HG02798 (cell line): ENCODE measurements around the gene PRPH2.
"Not testable (repeated sequence)": the region's sequence is repeated elsewhere in the genome, so short reads cannot be mapped to it uniquely, and the experiment has no call there.

Source experiments
- ATAC-seq: cut with Tn5 transposase; IDR thresholded peaks from one replicate; pipeline ENCODE4 v1.9.1; 2021; ENCODE audit warnings: mild to moderate bottlenecking; ENCODE audit not compliant: unreplicated experiment, poor library complexity

Gene PRPH2

GRCh38 chr6:42744351-42744893 is 22.0 kb upstream of the PRPH2 start:
- ATAC-seq, result no peak

DNA sequence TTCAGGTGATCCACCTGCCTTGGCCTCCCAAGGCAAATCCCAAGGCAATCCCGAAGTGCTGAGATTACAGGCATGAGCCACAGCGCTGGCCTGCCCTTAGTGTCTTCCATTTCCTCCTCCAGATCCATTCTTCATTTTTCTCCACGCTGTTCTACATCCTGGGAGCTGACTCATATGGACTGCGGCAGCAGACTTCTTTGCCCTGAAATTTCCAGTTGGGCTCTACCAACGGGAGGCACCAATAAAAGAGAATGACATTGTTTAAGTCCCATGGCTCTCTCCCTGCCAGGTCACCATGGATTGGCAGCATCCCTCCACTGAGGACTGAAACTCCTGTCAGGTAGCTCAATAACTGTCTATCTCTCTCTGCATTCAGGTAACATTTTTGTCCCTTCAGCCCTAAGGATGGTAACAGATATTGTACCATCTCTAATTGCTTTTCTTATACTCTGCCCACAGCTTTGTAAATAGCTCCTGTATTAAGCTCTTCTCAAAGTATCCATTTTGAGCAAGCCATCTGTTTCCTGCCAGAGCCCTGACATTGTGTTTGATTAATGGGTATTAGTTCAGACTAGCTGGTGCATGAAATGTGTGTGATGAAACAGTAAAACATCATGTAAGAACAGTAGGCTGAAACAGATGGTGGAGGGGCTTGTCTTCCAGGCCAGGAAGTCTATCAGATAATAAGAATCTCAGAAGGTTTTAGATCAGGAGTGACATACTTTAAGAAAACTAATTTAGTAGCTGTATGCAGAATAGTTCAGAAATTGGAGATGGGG is 19.9 kb upstream of the PRPH2 start:
- ATAC-seq, result no peak

GRCh38 chr6:42740725-42741124 is 18.3 kb upstream of the PRPH2 start:
- no peak for ATAC-seq

DNA sequence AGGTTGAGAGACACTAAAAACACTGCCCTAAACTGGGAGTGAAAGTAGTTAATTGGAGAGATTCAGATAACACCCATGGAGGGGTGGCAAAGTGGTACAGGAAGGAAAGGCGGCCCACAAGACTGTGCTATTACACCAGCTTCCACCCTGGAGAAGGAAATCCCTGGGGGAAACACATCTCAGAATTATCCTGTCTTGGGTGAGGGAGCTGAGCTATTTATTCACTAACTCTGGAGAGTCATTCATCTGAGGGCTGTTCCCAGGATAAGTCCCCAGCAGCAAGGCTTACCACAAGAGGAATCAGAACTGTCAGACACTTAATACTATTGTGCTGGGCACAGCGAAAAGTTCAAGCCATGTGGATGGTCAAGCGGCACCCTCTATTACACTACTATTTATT is 13.6 kb upstream of the PRPH2 start:
- ATAC-seq, result no peak

- not testable (repeated sequence) for ATAC-seq
Observed at GRCh38 chr6:42733867-42734481, 11.6 kb upstream of the PRPH2 start.

DNA sequence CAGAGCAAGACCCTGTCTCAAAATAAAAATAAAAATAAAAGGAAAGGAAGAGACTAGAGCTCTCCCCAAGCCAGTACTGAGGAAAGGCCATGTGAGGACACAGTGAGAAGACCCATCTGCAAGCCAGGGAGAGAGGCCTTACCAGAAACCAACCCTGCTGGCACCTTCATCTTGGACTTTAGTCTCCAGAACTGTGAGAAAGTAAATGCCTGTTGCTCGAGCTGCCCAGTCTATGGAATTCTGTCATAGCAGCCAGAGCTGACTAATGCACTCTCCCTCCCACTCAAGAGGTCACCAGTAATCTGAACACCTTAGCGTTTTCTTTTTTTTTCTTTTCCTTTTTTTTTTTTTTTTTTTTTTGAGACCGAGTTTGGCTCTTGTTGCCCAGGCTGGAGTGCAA is 7.3 kb upstream of the PRPH2 start:
- no peak for ATAC-seq

DNA sequence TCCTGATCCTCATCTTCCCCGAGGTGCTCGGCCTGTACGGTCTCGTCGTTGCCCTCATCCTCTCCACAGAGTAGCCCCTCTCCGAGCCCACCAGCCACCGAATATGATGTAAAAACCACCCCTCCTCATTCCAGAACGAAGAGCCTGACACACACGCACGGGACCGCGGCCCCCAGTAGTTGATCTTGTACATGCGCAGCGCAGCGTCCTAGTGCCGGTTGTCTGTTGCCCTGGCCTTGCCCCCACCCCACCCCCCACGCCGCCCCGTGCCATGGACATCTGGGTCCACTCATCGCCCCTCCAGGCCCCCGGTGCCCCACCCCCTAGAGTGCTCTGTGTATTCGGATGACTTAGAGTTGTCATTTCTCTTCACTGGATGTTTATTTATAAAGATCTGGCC is 5.2 kb upstream of the PRPH2 start:
- no peak for ATAC-seq

- ATAC-seq, result peak; percentile 7
Observed at GRCh38 chr6:42727087-42727611, 4.8 kb upstream of the PRPH2 start.

DNA sequence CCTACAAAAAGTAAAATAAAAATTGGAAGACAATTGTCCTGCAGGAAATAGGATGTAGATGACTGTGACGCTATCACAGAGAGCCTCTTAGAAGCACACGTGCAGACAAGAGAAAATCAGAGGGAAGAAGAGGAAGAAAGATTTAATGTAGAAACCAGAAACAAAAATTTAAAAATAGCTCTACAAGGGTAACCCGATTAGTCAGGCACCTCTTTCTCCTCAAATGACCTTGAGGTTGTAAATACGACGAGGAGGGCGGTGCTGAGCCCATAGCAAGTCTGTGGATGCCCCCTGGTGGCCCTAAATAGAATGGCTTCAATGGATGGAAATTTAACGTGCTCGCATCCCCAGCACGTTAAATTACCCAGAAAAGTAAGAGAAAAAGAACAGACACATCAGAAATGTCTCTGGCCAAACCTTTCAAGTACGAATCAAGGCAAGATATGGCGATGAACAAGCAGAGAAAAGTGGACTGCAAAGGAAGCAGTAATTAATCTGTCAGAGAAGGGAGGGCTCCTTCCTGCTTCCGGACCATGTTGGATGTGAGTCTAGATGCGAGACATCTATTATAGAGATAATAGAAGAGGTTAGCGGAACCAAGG is 4.2 kb upstream of the PRPH2 start:
- ATAC-seq, result peak; percentile 78

GRCh38 chr6:42726026-42726425 is 3.6 kb upstream of the PRPH2 start:
- ATAC-seq, result no peak

DNA sequence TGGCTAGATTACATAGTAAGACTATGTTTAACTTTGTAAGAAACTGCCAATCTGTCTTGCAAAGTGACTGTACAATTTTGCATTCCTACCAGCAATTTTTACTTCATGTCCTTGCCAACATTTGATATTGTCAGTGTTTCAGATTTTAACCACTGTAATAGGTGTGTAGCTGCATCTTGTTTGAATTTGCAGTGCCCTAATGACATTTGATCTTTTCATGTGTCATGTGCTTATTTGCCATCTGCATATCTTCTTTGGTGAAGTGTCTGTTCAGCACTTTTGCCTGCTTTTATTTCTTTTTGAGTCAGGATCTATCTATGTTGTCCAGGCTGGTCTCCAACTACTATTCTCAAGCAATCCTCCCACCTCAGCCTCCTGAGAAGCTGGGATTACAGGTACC is 2.4 kb upstream of the PRPH2 start:
- no peak for ATAC-seq

DNA sequence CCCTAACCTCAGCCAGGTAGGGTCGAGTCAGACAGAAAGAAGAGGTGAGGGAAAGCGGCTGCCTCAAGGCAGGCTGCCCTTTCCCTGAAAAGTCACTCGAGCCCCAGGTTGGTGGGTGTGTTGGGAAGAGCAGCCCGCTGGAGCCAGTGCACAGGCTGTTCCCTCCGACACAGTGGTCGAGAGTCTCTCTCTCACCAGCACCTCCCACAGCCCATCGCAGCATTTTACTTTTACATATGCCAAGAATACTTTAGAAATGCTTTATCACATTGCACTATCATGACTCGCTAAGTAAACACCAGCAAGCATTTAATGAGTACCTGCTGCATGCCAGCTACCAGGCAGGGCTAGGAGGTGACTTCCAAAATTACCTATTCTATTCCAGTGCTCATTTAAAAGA is 1.7 kb downstream of the PRPH2 start:
- ATAC-seq, result no peak

DNA sequence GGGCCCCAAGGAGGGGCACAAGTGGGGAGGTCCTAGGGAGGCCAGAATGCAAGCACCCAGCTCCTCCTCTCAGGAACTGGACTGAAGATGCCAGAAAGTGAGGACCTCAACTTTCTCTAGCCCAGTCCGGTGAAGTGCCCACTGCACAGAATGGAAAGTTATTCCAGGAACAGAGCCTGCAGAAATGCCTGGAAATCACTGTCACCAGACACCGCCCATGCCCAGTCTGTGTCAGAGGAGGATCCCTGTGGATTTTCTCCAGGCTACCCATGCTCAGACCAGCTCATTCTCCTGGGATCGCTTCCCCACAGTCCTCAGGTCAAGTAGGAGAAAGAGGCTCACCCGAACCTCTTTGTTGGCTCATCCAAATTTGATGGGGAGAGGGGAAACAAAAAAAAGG is 6.5 kb downstream of the PRPH2 start:
- no peak for ATAC-seq

DNA sequence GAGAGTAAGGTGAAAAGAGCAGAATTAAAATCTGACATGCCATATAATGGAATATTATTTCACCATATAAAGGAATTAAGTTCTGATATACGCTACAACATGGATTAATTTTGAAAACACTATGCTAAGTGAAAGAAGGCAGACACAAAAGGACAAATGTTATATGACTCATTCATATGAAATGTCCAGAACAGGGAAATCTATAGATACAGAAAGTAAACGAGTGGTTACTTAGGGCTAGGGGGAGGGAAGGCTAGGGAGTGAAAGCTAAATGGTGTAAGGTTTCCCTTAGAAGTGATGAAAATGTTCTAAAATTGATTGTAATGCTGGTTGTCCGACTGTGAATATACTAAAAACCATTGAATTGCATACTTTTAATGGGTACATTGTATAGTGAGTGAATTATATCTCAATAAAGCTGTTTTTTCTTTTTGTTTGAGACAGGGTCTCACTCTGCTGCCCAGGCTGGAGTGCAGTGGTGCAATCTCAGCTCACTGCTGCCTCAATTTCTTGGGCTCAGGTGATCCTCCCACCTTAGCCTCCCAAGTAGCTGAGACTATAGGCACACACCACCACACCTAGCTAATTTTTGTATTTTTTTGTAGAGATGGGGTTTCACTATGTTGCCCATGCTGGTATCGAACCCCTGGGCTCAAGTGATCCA is 8.2 kb downstream of the PRPH2 start:
- no peak for ATAC-seq

DNA sequence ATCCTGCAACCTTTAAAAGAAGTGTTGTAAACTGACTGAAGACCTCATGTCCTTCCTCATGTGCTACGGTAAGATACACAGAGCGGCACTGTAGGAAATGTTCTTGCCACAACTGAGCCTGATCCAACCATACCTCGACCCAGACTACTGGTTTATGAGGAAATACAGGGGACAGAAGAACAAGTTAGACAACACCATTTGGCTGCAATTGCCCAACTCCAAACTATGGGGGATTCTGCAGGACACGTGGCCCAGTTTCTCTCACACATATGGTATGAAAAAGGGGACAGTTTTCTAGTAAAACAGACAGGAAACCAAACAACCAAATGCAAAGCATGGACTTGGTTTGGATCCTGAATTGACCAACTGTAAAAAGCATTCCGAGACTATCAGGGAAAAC is 10.5 kb downstream of the PRPH2 start:
- no peak for ATAC-seq

- no peak for ATAC-seq
Observed at GRCh38 chr6:42710316-42710715, 12.1 kb downstream of the PRPH2 start.

DNA sequence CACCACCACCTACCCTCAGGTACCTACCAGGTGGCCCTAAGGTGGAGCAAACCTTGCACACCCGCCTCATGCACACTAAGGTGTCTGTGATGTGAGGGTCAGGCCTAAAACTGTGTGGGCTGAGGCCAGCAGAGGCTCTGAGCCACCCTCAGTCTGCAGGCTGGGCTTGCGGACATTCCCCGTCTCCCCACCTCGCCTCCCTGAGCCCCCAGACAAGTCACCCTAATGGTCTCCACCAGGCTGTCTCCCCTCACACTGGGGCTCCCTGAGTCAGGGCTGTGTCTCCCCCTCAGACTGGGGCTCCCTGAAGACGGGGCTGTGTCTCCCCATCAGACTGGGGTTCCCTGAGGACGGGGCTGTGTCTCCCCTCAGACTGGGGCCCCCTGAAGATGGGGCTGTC is 12.5 kb downstream of the PRPH2 start:
- ATAC-seq, result no peak

DNA sequence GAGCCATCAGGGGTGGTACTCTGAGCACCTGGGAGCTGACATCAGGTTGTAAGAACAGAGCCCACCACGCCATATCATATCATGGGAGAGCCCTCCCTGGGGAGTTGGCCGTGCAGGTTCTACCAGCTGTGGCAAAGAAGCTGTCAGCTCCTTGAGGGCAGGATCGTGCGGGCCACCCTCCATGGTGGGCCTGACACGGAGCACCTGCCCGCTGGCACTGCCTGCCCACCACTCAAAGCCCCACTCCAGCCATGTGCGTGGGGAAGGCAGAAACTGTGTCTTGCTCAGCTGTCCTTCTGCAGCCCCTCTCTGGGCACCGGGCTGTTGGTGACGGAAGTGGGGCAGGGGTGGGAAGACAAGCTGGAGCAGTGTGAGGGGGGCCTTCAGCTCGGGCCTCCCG is 14.3 kb downstream of the PRPH2 start:
- no peak for ATAC-seq

- no peak for ATAC-seq
Observed at GRCh38 chr6:42707595-42707994, 14.8 kb downstream of the PRPH2 start.

- no peak for ATAC-seq
Observed at GRCh38 chr6:42704937-42705374, 17.4 kb downstream of the PRPH2 start.
